ENCODE results near the gene MYOZ1. TPM values are rescaled to one million over a fixed set of nuclear protein-coding genes. Genes with fewer than 3 reads are reported as not detected.

Gene MYOZ1
- total RNA-seq, 3 donors from 2014 or later, result not detected

DNA sequence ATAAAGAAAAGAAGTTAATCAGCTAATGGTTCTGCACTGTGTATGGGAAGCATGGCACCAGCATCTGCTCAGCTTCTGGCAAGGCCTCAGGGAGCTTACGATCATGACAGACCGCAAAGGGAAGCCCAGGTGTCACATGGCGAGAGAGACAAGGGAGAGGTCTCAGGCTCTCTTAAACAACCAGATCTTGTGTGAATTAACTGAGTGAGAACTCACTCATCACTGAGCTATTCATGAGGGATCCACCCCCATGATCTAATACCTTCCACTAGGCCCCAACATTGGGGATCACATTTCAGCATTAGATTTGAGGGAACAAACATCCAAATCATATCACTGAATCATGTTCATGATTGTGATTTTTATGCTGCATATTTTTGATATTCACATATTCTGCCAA lies 55.9 kb downstream of the MYOZ1 start:
- no peak for ATAC-seq
- Histone ChIP-seq H3K4me1 (ENCODE audit: low read depth) (peaks cover 25% of the 10 kb centered on the region), H3K9me3 (no peaks in the 10 kb centered on the region), H3K4me3 (no peak overlapping the region), H3K36me3 (ENCODE audit: low read depth) (no peaks in the 10 kb centered on the region)
- DNase-seq, result no peak
- intact Hi-C loops (cut with DNase I, micrococcal nuclease), result no loop called here
- TF ChIP-seq, protein P1, sequence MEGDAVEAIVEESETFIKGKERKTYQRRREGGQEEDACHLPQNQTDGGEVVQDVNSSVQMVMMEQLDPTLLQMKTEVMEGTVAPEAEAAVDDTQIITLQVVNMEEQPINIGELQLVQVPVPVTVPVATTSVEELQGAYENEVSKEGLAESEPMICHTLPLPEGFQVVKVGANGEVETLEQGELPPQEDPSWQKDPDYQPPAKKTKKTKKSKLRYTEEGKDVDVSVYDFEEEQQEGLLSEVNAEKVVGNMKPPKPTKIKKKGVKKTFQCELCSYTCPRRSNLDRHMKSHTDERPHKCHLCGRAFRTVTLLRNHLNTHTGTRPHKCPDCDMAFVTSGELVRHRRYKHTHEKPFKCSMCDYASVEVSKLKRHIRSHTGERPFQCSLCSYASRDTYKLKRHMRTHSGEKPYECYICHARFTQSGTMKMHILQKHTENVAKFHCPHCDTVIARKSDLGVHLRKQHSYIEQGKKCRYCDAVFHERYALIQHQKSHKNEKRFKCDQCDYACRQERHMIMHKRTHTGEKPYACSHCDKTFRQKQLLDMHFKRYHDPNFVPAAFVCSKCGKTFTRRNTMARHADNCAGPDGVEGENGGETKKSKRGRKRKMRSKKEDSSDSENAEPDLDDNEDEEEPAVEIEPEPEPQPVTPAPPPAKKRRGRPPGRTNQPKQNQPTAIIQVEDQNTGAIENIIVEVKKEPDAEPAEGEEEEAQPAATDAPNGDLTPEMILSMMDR (IDR thresholded peaks at IDR 0.05), result no peak

DNA sequence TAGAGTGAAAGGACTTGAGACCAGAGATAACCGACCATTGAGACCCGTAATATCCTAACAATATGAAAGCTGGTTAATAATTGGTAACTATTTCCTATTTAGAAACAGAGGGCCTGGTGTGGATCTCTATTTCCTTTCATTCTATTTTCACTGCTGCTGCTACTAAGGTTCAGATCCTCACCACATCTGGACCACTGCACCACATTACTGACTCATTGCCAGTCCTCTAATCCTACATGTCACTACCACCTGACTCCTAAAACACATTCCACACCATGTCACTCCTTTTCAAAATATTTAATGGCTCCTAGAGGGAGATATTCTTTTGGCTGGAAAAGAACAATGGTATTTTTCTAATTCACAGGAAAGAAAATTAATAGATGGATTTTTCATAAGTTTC lies 56.5 kb downstream of the MYOZ1 start:
- no peak for ATAC-seq
- intact Hi-C loops (cut with DNase I, micrococcal nuclease), result no loop called here
- H3K4me3 ChIP-seq, result no peak overlapping the region
- TF ChIP-seq, protein P1 (IDR thresholded peaks at IDR 0.05), result no peak
- no peak for DNase-seq
- peaks cover 23% of the 10 kb centered on the region for H3K4me1 ChIP-seq (ENCODE audit: low read depth)
- no peaks in the 10 kb centered on the region for H3K9me3 ChIP-seq
- no peaks in the 10 kb centered on the region for H3K36me3 ChIP-seq (ENCODE audit: low read depth)

DNA sequence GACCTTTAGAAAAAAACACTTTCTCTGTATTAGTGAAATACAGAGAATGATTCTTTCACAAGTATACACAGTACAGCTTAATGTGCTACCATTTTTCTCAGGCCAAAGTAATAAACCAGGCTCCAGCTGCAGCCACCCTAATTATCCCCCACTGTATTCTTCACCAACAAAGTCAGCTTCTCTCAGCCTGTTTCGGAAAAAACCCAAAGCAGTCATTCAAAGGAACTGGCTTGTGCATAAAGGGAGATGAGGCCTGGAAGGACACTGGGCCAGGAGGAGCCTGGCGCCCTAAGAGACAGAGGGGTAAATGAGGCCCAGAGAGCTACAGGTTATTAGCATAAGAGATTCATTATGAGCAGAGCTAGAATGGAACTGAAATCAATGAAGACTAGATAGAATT lies 59.4 kb downstream of the MYOZ1 start:
- Histone ChIP-seq H3K4me3 (no peak overlapping the region), H3K36me3 (ENCODE audit: low read depth) (no peaks in the 10 kb centered on the region), H3K9me3 (no peaks in the 10 kb centered on the region), H3K4me1 (ENCODE audit: low read depth) (peaks cover 22% of the 10 kb centered on the region)
- intact Hi-C loops (cut with DNase I, micrococcal nuclease), result no loop called here
- no peak for ATAC-seq
- TF ChIP-seq, protein P1 (IDR thresholded peaks at IDR 0.05), result no peak
- no peak for DNase-seq

Other genes starting within 250 kb of the MYOZ1 start
- 100 to 1,000 TPM in 1 of 3 donors, 10 to 100 TPM in 2; 93.7 to 106 (median 99.9) TPM for gene ANXA7, start 227.4 kb downstream of the MYOZ1 start, total RNA-seq
- 1 to 10 TPM; 1.8 to 2.8 (median 2.7) TPM for gene MSS51, start 207.9 kb downstream of the MYOZ1 start, total RNA-seq
- gene PPP3CB, start 145.4 kb downstream of the MYOZ1 start, total RNA-seq, result 10 to 100 TPM; 25.8 to 79.6 (median 27.3) TPM
- 100 to 1,000 TPM in 2 of 3 donors, 10 to 100 TPM in 1; 97.0 to 149 (median 109) TPM for gene USP54, start 50.1 kb downstream of the MYOZ1 start, total RNA-seq
- under 1 TPM in 1 of 3 donors, not detected in 2; 0.05 TPM for gene SYNPO2L, start 14.6 kb upstream of the MYOZ1 start, total RNA-seq
- 10 to 100 TPM in 1 of 3 donors, 1 to 10 TPM in 2; 6.4 to 12.8 (median 10.0) TPM for gene AGAP5, start 56.6 kb upstream of the MYOZ1 start, total RNA-seq
- gene SEC24C, start 102.9 kb upstream of the MYOZ1 start, total RNA-seq, result 10 to 100 TPM; 64.5 to 73.6 (median 71.2) TPM
- gene CHCHD1, start 140.6 kb upstream of the MYOZ1 start, total RNA-seq, result 10 to 100 TPM; 19.8 to 26.2 (median 22.7) TPM
- gene ZSWIM8, start 144.1 kb upstream of the MYOZ1 start, total RNA-seq, result 100 to 1,000 TPM in 1 of 3 donors, 10 to 100 TPM in 2; 72.5 to 119 (median 90.1) TPM
- gene NDST2, start 170.1 kb upstream of the MYOZ1 start, total RNA-seq, result 10 to 100 TPM; 26.7 to 39.0 (median 29.0) TPM
- gene CAMK2G, start 233.1 kb upstream of the MYOZ1 start, total RNA-seq, result 100 to 1,000 TPM in 1 of 3 donors, 10 to 100 TPM in 2; 53.5 to 141 (median 57.2) TPM